ENCODE data around the gene ITM2C.

Gene ITM2C

GRCh38 chr2:230868161-230868946 lies 3.6 kb downstream of the ITM2C start:
- H3K4me3 ChIP-seq (replicated peaks in 1 of 2; ENCODE audit: low read depth in 2 of 2, low read length in 2 of 2): no peak overlapping the region
- TF ChIP-seq CTCF (IDR thresholded peaks at IDR 0.05; ENCODE audit: low read depth, low read length): no peak
- no peak for DNase-seq (ENCODE audit: low read depth in 2 of 2)

- TF ChIP-seq CTCF (IDR thresholded peaks at IDR 0.05; ENCODE audit: low read depth, low read length): no peak
- H3K4me3 ChIP-seq (replicated peaks in 1 of 2; ENCODE audit: low read depth in 2 of 2, low read length in 2 of 2): no peak overlapping the region
- no peak for DNase-seq (ENCODE audit: low read depth in 2 of 2)
Measured at GRCh38 chr2:230868947-230869913, 4.5 kb downstream of the ITM2C start.

DNA sequence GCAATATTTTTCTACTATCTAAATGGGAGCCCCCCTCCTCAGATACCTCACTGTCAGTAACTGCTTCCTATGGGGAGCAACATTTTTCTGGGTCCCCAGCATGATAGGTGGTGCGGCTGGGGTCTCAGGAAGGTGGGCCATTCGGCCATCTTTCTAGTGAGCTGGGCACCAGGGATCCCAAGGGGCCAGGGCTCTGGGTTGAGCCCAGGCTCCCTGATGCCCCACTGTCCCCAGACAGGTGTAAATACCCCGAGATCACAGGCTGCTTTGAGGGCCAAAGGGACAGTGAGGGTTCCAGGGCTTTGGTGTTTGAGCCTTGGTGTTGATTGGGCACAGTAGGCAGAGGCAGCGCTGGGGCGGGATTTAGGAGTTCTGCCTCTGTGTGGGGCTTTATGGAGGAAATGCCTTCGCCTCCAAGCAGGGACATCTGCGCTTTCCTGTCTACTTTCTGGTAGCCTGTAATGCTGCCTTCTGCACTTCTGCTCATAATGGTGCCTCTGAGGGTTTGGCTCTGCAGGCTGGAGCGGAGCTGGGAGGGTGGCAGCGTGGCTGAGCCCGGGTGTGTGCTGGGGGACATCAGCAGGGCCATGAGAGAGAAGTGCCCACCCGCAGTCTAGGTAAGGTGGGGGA lies 5.3 kb downstream of the ITM2C start:
- no peak overlapping the region for H3K4me3 ChIP-seq (replicated peaks in 1 of 2; ENCODE audit: low read depth in 2 of 2, low read length in 2 of 2)
- DNase-seq (ENCODE audit: low read depth in 2 of 2): no peak
- TF ChIP-seq CTCF (IDR thresholded peaks at IDR 0.05; ENCODE audit: low read depth, low read length): no peak

DNA sequence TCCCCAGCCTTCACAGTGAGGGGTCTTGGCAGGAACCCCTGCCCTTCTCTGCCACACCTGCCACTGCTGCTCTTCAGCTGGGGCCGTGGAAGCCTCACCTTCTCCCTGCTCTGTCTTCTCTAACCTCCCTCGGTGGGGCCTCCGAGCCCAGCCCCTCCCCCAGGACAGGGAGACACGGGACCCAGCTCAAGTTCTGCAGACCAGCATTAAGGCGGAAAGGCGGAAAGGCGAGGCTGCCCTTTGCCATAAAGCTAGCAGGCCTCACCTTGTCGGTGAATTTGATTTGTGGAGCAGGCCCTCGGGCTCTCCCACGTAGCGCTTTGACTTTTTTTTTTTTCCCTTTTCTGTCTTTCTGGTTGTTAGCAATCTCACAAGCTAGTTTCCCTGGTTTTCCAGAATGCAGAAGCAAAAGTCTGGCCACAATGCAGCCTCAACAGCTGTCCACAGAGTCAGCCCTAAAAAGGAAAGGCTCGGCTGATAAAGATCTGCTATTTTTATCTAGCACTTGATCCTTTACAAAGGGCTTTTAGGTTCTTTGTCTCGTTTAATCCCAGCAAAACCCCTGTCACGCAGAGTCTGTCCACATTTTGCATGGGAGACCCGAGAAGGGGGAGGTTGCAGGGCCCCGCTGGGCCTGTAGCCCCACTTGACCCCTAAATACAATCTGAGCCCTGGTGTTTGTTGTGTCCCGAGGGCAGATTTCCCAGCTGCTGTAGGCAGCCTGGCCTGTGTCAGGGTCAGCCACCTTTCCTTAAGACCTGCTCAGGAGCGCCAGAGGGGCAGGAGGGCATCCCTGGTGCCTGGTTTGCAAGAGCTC lies 6.0 kb downstream of the ITM2C start:
- TF ChIP-seq CTCF (IDR thresholded peaks at IDR 0.05; ENCODE audit: low read depth, low read length): no peak
- H3K4me3 ChIP-seq (replicated peaks in 1 of 2; ENCODE audit: low read depth in 2 of 2, low read length in 2 of 2): no peak overlapping the region
- no peak for DNase-seq (ENCODE audit: low read depth in 2 of 2)

- no peak overlapping the region for H3K4me3 ChIP-seq (replicated peaks in 1 of 2; ENCODE audit: low read depth in 2 of 2, low read length in 2 of 2)
- TF ChIP-seq CTCF (IDR thresholded peaks at IDR 0.05; ENCODE audit: low read depth, low read length): no peak
- DNase-seq (ENCODE audit: low read depth in 2 of 2): no peak
Measured at GRCh38 chr2:230871361-230872150, 6.8 kb downstream of the ITM2C start.

Data from cardiac fibroblast (primary cell).